ENCODE measurements around the gene FOXK2.

DNA sequence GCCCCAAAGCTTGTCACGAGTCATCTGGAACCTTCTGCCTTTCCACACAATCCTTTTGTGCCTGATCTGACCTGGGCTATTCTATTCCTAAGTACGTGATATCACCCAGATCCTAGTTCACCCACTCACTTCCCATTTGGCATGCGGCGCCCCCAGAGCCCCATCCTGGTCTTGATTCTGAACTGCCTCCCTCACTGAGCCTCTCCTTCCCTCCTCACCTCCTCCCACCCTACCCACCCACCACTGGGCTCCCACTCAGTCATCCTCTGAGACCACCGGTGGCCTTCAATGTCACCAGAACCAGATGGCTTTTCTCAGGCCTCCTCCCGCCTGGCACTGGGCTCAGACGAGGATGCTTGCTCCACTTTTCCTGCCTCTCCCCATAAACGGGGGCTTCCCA is 110.2 kb downstream of the FOXK2 start:
- TF ChIP-seq, protein P1, sequence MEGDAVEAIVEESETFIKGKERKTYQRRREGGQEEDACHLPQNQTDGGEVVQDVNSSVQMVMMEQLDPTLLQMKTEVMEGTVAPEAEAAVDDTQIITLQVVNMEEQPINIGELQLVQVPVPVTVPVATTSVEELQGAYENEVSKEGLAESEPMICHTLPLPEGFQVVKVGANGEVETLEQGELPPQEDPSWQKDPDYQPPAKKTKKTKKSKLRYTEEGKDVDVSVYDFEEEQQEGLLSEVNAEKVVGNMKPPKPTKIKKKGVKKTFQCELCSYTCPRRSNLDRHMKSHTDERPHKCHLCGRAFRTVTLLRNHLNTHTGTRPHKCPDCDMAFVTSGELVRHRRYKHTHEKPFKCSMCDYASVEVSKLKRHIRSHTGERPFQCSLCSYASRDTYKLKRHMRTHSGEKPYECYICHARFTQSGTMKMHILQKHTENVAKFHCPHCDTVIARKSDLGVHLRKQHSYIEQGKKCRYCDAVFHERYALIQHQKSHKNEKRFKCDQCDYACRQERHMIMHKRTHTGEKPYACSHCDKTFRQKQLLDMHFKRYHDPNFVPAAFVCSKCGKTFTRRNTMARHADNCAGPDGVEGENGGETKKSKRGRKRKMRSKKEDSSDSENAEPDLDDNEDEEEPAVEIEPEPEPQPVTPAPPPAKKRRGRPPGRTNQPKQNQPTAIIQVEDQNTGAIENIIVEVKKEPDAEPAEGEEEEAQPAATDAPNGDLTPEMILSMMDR (IDR thresholded peaks at IDR 0.05) = no peak
- no peak for TF ChIP-seq CREB1 (CRISPR knock-in tag; IDR thresholded peaks at IDR 0.05)
- no peak for TF ChIP-seq FOXP1 (CRISPR knock-in tag; IDR thresholded peaks at IDR 0.05; ENCODE audit: borderline replicate concordance)
- TF ChIP-seq KAT7 (CRISPR knock-in tag; IDR thresholded peaks at IDR 0.05; ENCODE audit: borderline replicate concordance) = no peak

All from WTC11 (cell line).